K562 (cell line): Measurements from ENCODE around the gene C10orf90. TPM values are rescaled to one million over a fixed set of nuclear protein-coding genes. Genes with fewer than 3 reads are reported as not detected.

Experiments
- ATAC-seq: fragments of 200-7000 bp; cut with Tn5 transposase; 3 replicates; pipeline ENCODE4 v1.9.1; 2020; ENCODE audit warnings: moderate library complexity
- BruUV-seq: library from RNA; stranded (reverse); fragments of 400-500 nt; replicated peaks from 2 replicates; lab custom pipeline; 2021; lab: Mats Ljungman, UMichigan
- CTCF ChIA-PET: fragments of 300-600 bp; formaldehyde crosslinking; extraction: SDS; loops from one replicate; lab custom pipeline; 2021; ENCODE audit warnings: low intra/inter-chr PET ratio; lab: Yijun Ruan, JAX
- POLR2A ChIA-PET: fragments of 300-600, 350-650 bp; sonication (Branson Sonifier 250); formaldehyde crosslinking; extraction: SDS; loops from one replicate; lab custom pipeline; 2021; ENCODE audit warnings: antibody characterized with exemption, inconsistent platforms; lab: Yijun Ruan, JAX
- DNase-seq, 4 experiments: peaks; one replicate each; pipeline versions ENCODE4 v3.0.0 to v3.0.0-alpha.2; 2011 to 2018; ENCODE audit warnings: low spot score in 3 of 4, mixed read lengths in 3 of 4; ENCODE audit errors: extremely low read depth in 1 of 4
- FAIRE-seq: peaks from 2 replicates; lab custom pipeline; 2011; peaks lifted over from hg19 to GRCh38; lab: Jason Lieb, UNC
- H2AFZ ChIP-seq: 2 replicates; pipeline ENCODE4 v1.6.0; 2011; ENCODE audit warnings: low read depth, low read length, control low read depth, inconsistent platforms
- H3K27ac ChIP-seq: fragments of 200-600 bp; 3 replicates; pipeline ENCODE4 v1.8.0; 2011; ENCODE audit warnings: low read depth, mild to moderate bottlenecking, control low read depth, inconsistent platforms, low read length, moderate library complexity, mixed read lengths; ENCODE audit errors: extremely low read depth
- H3K27me3 ChIP-seq, 2 experiments: fragments of 300-600 bp in 1 of 2; 2 replicates in 1 of 2; 3 replicates in 1 of 2; pipeline versions ENCODE4 v1.6.0 to v1.8.0; 2011; ENCODE audit warnings: inconsistent platforms in 2 of 2, low read length in 2 of 2, mild to moderate bottlenecking in 1 of 2, mixed read lengths in 1 of 2, moderate library complexity in 1 of 2; ENCODE audit not compliant: control insufficient read depth in 2 of 2, insufficient read depth in 2 of 2
- H3K36me3 ChIP-seq: fragments of 300-600 bp; 3 replicates; pipeline ENCODE4 v1.8.0; 2011; ENCODE audit warnings: mild to moderate bottlenecking, low read length, inconsistent platforms; ENCODE audit not compliant: control insufficient read depth, insufficient read depth
- H3K4me1 ChIP-seq, 2 experiments: fragments of 200-600 bp in 1 of 2; replicated peaks in 1 of 2; 2 replicates in 1 of 2; 3 replicates in 1 of 2; pipeline versions ENCODE4 v1.5.1 to v1.8.0; 2011; ENCODE audit warnings: inconsistent platforms in 2 of 2, low read length in 2 of 2, mild to moderate bottlenecking in 1 of 2, mixed read lengths in 1 of 2, moderate library complexity in 1 of 2; ENCODE audit not compliant: control insufficient read depth in 2 of 2, insufficient read depth in 2 of 2
- H3K4me2 ChIP-seq: 2 replicates; pipeline ENCODE4 v1.6.1; 2011; ENCODE audit warnings: low read length, control low read depth, inconsistent platforms, mixed read lengths; ENCODE audit not compliant: insufficient read depth
- H3K4me3 ChIP-seq: fragments of 200-600 bp; sonication (generic), shearing (Covaris generic); 2 replicates; pipeline ENCODE4 v1.5.1; 2016; ENCODE audit warnings: control low read depth, inconsistent platforms
- H3K79me2 ChIP-seq: fragments of 200-600 bp; 3 replicates; pipeline ENCODE4 v1.8.0; 2011; ENCODE audit warnings: low read length, inconsistent platforms; ENCODE audit not compliant: control insufficient read depth, insufficient read depth
- H3K9ac ChIP-seq, 2 experiments: 2 replicates each; pipeline versions ENCODE4 v1.6.0 to v1.6.1; 2011; ENCODE audit warnings: low read depth in 2 of 2, low read length in 2 of 2, control low read depth in 1 of 2, inconsistent platforms in 1 of 2, mild to moderate bottlenecking in 1 of 2, mixed read lengths in 1 of 2; ENCODE audit not compliant: insufficient read depth in 1 of 2
- H3K9me1 ChIP-seq: one replicate; pipeline ENCODE4 v1.6.0; 2011; ENCODE audit warnings: inconsistent platforms, mild to moderate bottlenecking, low read length, moderate library complexity; ENCODE audit not compliant: control insufficient read depth, insufficient read depth
- H3K9me3 ChIP-seq: replicated peaks from 2 replicates; pipeline ENCODE4 v1.5.1; 2011; ENCODE audit warnings: low read depth, low read length, inconsistent platforms; ENCODE audit not compliant: control insufficient read depth, insufficient read depth
- H4K20me1 ChIP-seq: replicated peaks from 2 replicates; pipeline ENCODE4 v1.6.1; 2011; ENCODE audit warnings: low read length, inconsistent platforms, mixed read lengths; ENCODE audit not compliant: control insufficient read depth, insufficient read depth
- ERF ChIP-seq: fragments of 450-650 bp; formaldehyde crosslinking; IDR thresholded peaks from 2 replicates; pipeline ENCODE4 v1.4.0; 2020; ENCODE audit warnings: mild to moderate bottlenecking, mixed read lengths
- FOXA3 ChIP-seq, 2 experiments: fragments of 450-650 bp in 1 of 2; sonication (generic) in 1 of 2; formaldehyde crosslinking; IDR thresholded peaks in 1 of 2; conservative IDR thresholded peaks in 1 of 2; 2 replicates each; pipeline versions ENCODE4 v1.4.0 to v1.8.0; 2020 to 2022; ENCODE audit warnings: mild to moderate bottlenecking in 2 of 2, missing genetic modification reagents in 1 of 2
- HNRNPH1 ChIP-seq: fragments of 200-400 bp; formaldehyde crosslinking; optimal IDR thresholded peaks from 2 replicates; pipeline ENCODE3; 2017; ENCODE audit warnings: low read depth, mild to moderate bottlenecking, low read length, moderate library complexity
- NFE2L1 ChIP-seq: fragments of 450-650 bp; IDR thresholded peaks from 2 replicates; pipeline ENCODE4 v1.6.1; 2016; ENCODE audit warnings: missing genetic modification characterization, low read depth, mild to moderate bottlenecking, missing compliant biosample characterization, moderate library complexity, borderline replicate concordance
- SP1 ChIP-seq: sonication (generic); formaldehyde crosslinking; IDR thresholded peaks from 2 replicates; pipeline ENCODE4 v1.8.1; 2022; ENCODE audit warnings: mild to moderate bottlenecking, missing genetic modification reagents
- ZNF212 ChIP-seq: fragments of 450-650 bp; formaldehyde crosslinking; IDR thresholded peaks from 2 replicates; pipeline ENCODE4 v1.4.0; 2020; ENCODE audit warnings: mild to moderate bottlenecking
- WGBS: fragments of 100-300 bp; shearing (Covaris generic); methylation state at CpG from one replicate; pipeline ENCODE4 v1.1.6; 2016; ENCODE audit warnings: low coverage, mixed read lengths; ENCODE audit not compliant: insufficient coverage; ENCODE audit errors: missing lambda C conversion rate; 5-methylcytosine and 5-hydroxymethylcytosine counted together
- in situ Hi-C: fragments of 300-500 bp; cut with MboI; formaldehyde crosslinking; loops from 4 replicates; pipeline ENCODE4 v1.15.0; 2018; ENCODE audit warnings: inconsistent platforms, mixed read lengths
- intact Hi-C: fragments of 100-400 bp; cut with micrococcal nuclease; formaldehyde crosslinking; loops from 2 replicates; pipeline ENCODE4 v1.14.2; 2022
- polyA plus RNA-seq, 8 experiments: library from polyadenylated mRNA; depleted of rRNA in 4 of 8; stranded (reverse) in 5 of 8; unstranded in 3 of 8; fragments of >200 nt; fragmentation: Nextera tagmentation in 2 of 8; fragmentation: Illumina TruSeq in 1 of 8; extraction: Ambion mirVana in 2 of 8; extraction: Trizol in 1 of 8; gene quantifications; 2 replicates each; pipeline versions ENCODE4 v1.2.1 to v1.2.3, GENCODE V29; 2011 to 2014; ENCODE audit warnings: inconsistent platforms in 1 of 8, missing spikeins in 1 of 8
- total RNA-seq, 7 experiments: library from RNA; depleted of rRNA in 6 of 7; stranded (reverse); fragments of >200 nt in 6 of 7; fragmentation: Illumina TruSeq in 2 of 7; extraction: Trizol in 2 of 7; gene quantifications; 2 replicates each; pipeline versions ENCODE4 v1.2.1 to v1.2.3, GENCODE V29; 2011 to 2021; ENCODE audit warnings: low replicate concordance in 1 of 7
- TF ChIP-seq, protein P1 (sequence below): fragments of 150-350 bp; IDR thresholded peaks from 2 replicates; pipeline ENCODE4 v1.6.1; 2014; ENCODE audit warnings: low read depth, mild to moderate bottlenecking, low read length, borderline replicate concordance
- TF ChIP-seq, protein P2 (sequence below): IDR thresholded peaks from 2 replicates; pipeline ENCODE4 v1.6.1; 2012; ENCODE audit warnings: low read depth, low read length, improper control_type of control experiment, borderline replicate concordance

C10orf90 gene
- total and polyA plus RNA-seq, 9 of the 15 experiments (the other 6 are each of a cell fraction or from before 2014, with no cell fraction given), result not detected

DNA sequence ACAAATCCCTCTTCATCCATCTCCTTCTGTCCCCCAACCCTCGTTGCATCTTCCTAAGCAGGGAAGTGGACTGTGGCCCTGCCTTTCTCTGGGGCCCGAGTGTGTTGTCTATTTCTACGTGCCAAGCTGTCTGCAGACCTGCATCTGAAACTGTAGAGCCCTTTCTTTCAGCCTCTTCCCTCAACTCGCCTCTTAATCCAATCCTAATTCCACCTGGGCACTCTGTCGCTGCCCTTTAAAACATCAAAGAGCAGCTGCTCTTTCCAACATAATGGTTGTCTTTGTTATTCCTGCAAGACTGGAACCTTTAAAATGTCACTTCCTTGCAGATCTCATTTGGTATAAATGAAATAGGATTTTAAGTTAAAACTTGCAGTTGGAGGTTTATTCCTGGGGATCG, 260.7 kb downstream of the C10orf90 start:
- Histone ChIP-seq H3K9me1 (no peaks in the 10 kb centered on the region), H3K9ac (no peak overlapping the region), H3K9me3 (no peaks in the 10 kb centered on the region), H3K79me2 (no peaks in the 10 kb centered on the region), H3K4me1 (no peaks in the 10 kb centered on the region), H3K27me3 (no peaks in the 10 kb centered on the region), H3K4me3 (no peak overlapping the region), H4K20me1 (no peaks in the 10 kb centered on the region), H2AFZ (no peak overlapping the region), H3K36me3 (no peaks in the 10 kb centered on the region), H3K4me2 (no peak overlapping the region), H3K27ac (no peak overlapping the region)
- ChIA-PET POLR2A (no interaction called here), CTCF (no interaction called here)
- no peak for TF ChIP-seq NFE2L1 (tag)
- no peak for TF ChIP-seq HNRNPH1
- in situ Hi-C loops, result no loop called here
- FAIRE-seq (no peak), DNase-seq (no peak), ATAC-seq (no peak)
- BruUV-seq, result no TSS peak
- intact Hi-C loops, result loop anchor here (10.0 kb wide), 1 partner anchor 225 kb away; no protein-coding TSS in a partner anchor
- WGBS, result 6% methylated on average over 5 of the region's 6 CpGs

DNA sequence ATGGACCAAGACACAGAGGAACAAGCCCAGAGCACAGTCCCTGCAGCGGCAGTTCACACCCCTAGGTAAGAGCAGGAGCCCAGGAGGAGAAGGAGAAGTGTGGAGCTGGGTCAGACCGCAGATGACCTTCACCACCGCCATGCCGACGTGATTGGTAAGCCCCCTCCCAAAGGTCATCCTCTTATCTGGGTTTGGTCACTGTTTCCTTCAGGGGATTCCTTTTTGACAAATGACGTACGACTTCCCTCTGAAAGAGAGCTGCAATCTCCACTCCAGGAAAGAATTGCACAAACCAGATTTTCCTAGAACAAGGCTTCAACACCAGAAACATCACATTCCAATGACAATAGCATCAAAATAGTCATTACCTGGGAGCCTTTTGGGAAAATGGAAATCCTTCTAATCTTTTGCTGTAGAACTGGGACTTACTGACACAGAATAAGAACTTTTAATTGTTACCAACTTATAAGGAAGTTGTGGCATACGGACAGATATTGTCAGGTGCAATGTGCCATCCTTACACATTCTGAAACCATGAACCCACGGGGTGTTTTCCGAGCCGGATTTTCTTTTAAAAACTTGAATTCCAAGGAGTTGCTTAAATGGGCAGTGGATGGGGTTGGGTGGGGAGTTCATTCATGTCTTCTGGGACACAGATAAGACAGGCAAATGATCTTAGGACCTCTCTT, 261.4 kb downstream of the C10orf90 start:
- WGBS, result 0% methylated on average over 4 of the region's 11 CpGs
- H3K4me2 ChIP-seq, result no peak overlapping the region
- H3K27ac ChIP-seq, result no peak overlapping the region
- POLR2A ChIA-PET, result interaction anchor here (0.6 kb wide), 1 partner anchor 101 kb away, joined by 3 read pairs; no protein-coding TSS in a partner anchor
- H3K27me3 ChIP-seq, result no peaks in the 10 kb centered on the region
- FAIRE-seq, result no peak
- no TSS peak for BruUV-seq
- no peaks in the 10 kb centered on the region for H3K4me1 ChIP-seq
- H3K9ac ChIP-seq, result no peak overlapping the region
- CTCF ChIA-PET, result no interaction called here
- H4K20me1 ChIP-seq, result no peaks in the 10 kb centered on the region
- no peak for DNase-seq
- H3K36me3 ChIP-seq, result no peaks in the 10 kb centered on the region
- no peaks in the 10 kb centered on the region for H3K79me2 ChIP-seq
- intact Hi-C loops, result loop anchor here (10.0 kb wide), 1 partner anchor 224 kb away; no protein-coding TSS in a partner anchor
- no peaks in the 10 kb centered on the region for H3K9me3 ChIP-seq
- ATAC-seq, result no peak
- in situ Hi-C loops, result no loop called here
- no peak overlapping the region for H3K4me3 ChIP-seq
- H3K9me1 ChIP-seq, result no peaks in the 10 kb centered on the region
- no peak overlapping the region for H2AFZ ChIP-seq
- TF ChIP-seq FOXA3 (CRISPR knock-in tag; conservative IDR thresholded peaks at IDR 0.05 in 1 of 2, IDR thresholded peaks at IDR 0.05 in 1 of 2) (no peak), SP1 (CRISPR knock-in tag) (no peak), ERF (CRISPR knock-in tag) (no peak), ZNF212 (CRISPR knock-in tag) (no peak)
- TF ChIP-seq, protein P1, sequence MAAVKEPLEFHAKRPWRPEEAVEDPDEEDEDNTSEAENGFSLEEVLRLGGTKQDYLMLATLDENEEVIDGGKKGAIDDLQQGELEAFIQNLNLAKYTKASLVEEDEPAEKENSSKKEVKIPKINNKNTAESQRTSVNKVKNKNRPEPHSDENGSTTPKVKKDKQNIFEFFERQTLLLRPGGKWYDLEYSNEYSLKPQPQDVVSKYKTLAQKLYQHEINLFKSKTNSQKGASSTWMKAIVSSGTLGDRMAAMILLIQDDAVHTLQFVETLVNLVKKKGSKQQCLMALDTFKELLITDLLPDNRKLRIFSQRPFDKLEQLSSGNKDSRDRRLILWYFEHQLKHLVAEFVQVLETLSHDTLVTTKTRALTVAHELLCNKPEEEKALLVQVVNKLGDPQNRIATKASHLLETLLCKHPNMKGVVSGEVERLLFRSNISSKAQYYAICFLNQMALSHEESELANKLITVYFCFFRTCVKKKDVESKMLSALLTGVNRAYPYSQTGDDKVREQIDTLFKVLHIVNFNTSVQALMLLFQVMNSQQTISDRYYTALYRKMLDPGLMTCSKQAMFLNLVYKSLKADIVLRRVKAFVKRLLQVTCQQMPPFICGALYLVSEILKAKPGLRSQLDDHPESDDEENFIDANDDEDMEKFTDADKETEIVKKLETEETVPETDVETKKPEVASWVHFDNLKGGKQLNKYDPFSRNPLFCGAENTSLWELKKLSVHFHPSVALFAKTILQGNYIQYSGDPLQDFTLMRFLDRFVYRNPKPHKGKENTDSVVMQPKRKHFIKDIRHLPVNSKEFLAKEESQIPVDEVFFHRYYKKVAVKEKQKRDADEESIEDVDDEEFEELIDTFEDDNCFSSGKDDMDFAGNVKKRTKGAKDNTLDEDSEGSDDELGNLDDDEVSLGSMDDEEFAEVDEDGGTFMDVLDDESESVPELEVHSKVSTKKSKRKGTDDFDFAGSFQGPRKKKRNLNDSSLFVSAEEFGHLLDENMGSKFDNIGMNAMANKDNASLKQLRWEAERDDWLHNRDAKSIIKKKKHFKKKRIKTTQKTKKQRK, result no peak
- TF ChIP-seq, protein P2, sequence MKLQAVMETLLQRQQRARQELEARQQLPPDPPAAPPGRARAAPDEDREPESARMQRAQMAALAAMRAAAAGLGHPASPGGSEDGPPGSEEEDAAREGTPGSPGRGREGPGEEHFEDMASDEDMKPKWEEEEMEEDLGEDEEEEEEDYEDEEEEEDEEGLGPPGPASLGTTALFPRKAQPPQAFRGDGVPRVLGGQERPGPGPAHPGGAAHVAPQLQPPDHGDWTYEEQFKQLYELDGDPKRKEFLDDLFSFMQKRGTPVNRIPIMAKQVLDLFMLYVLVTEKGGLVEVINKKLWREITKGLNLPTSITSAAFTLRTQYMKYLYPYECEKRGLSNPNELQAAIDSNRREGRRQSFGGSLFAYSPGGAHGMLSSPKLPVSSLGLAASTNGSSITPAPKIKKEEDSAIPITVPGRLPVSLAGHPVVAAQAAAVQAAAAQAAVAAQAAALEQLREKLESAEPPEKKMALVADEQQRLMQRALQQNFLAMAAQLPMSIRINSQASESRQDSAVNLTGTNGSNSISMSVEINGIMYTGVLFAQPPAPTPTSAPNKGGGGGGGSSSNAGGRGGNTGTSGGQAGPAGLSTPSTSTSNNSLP, result no peak
